ENCODE data around the gene CALN1.

CALN1 gene

DNA sequence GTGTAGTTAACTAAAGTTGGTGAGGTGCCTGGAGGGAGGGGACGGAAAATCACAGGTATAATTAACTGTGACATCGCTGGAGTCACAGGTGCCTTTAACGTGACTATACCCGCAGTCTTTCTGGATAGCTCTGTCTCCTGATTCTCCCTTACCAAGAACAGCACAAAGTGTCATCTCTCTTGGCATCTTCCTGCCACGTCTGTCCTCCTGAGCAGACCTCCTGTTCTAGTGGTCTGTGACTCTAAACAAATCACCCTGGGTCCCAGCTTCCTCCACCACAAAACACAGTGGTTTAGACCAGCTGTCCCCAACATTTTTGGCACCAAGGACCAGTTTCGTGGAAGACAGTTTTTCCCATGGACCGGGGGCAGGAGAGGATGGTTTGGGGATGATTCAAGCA, 90.5 kb downstream of the CALN1 start:
- no peak for DNase-seq

DNA sequence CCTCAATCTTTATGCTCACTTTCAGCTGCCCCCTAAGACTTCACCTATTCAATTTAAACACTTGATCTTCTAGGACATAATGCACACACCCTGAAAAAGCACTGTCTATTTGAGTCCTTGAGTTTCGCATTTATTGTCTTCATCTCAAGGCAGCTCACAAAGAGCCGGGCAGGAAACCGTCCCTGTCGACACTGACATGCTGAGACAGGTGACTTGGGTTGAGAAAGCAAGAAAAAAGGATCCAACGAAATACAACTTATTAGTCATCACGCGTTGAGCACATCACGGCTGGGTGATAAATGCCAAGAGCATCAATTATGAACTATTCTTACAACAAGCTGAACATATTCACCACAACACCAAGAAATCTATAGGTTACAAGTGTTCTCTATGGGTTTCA, 91.1 kb downstream of the CALN1 start:
- no peak for DNase-seq

DNA sequence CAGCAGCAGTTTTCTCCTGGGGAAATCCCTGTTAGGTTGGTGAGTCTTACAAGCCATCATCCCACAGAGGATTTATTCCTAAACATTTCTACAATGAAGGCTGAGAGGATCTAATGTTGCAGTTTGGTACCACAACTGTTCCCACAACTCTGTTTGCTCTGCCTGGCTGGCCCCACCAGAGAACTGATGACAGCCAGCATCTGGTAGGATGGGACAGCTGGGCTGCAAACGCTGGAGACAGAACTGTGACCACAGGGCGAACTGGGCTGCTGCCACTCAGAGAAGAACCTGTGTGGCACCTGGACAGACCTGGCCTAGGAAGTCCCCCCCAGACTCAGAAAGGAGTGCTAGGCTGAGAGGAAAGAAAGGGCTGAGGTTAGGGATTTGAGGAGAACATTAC, 94.8 kb downstream of the CALN1 start:
- DNase-seq = no peak

DNA sequence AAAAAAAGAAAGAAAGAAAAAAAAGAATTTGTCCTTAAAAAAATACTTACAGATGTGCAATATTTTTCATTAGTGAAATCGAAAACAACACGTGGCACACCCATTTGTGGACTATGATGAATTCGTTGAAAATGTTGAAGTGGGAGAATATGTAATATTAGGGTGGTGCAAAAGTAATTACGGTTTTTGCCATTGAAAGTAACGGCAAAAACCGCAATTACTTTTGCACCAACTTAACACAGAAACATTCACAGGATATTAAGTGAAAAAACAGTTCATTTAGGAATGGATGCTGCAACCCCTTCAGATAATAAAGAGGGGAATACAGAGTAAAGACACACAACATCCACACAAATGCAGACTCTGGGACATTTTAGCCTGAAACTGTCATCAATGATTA, 96.0 kb downstream of the CALN1 start:
- DNase-seq = no peak

DNA sequence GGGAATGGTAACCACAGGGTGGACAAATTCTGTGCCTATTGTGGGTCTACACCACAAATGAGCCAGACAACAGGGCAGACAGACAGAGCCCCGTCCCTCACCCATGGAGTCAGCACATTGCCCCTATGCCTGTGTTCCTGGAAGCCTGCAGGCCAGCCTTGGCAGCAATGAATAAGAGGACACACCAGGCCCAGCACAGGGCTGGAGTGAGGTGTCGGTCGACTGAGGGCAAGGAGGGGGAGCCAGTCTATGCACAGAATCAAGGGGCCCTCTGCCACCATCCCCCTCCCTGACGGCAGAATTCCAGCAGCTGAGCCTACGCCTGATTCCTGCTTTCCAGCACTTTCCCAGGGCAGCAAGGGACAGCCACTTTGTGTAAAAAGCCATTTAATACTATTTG, 98.2 kb downstream of the CALN1 start:
- DNase-seq = no peak

- no peak for DNase-seq
Observed at GRCh38 chr7:72310301-72310700, 101.8 kb downstream of the CALN1 start.

DNA sequence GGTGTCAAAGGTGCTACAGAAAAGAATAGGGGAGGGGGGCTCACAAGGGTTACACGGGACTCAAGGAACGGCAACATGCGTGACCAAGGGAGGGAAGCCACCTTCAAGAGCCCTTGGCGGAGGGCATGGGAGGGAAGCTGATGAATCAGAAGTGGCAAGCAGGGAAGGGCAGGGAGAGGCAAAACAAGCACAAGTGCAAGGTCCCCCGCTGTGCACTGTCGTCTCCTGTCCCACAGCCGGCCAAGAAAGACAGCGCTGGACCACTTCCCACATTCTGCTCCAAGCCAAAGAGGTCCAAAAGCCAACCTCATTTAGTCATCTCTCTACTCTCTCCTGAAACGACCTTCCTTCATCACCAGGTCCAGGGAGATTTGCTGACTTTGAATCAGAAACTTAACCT, 102.7 kb downstream of the CALN1 start:
- no peak for DNase-seq

DNA sequence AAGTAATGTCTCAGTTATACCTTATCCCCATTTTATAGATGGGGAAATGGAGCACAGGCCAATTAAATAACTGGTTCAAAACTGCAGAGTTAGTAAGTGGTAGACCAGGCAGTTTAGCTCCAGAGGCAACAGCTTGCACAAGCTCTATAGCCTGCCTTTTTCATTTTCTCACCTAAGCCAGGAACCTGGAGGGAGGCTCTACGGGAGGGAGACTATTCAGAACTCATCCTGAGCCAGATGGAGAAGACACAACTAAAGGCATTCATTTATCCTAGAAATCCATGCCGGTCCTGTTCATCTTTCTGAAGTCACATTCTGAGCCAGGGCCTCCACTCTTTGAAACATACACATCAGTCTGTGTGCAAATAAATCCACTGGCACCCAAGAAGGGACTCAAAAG, 103.2 kb downstream of the CALN1 start:
- no peak for DNase-seq

DNA sequence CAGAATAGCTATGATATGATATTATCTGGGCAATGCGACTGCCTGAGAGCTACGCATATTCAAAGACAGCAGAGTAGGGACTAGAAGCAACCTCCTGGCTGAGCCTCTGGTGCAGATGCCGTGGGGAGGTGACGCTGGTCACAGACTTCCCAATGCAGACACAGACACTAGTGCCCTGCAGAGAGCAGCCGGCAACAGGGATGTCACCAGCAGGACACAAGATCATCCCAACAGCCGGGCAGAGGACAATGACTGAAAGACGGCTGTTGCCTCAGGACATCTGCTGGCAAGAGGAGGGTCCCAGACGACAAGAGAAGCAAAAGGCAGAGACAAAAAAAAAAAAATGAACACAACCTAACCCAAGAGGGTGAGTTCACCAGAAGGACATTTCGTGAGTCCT, 104.6 kb downstream of the CALN1 start:
- no peak for DNase-seq

DNA sequence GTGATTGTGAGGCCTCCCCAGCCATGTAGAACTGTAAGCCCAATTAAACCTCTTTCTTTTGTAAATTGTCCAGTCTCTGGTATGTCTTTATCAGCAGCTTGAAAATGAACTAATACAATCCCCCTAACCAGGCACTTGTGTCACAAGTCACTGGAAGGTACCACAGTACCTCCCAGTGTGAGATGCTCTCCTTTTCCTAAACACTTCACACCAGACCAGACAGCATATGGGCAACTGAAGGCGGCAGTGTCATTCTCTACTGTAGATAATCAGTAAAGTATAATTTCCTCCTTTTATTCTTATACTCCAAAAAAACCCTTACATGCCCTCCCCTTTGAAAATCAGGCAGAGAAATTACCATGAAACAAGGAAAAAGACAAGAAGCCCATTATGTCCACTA, 113.2 kb downstream of the CALN1 start:
- DNase-seq = no peak

GRCh38 chr7:72298091-72298490, 114.0 kb downstream of the CALN1 start:
- DNase-seq = no peak

- no peak for DNase-seq
Observed at GRCh38 chr7:72297636-72298035, 114.5 kb downstream of the CALN1 start.

- no peak for DNase-seq
Observed at GRCh38 chr7:72292794-72293193, 119.3 kb downstream of the CALN1 start.

GRCh38 chr7:72292118-72292517, 120.0 kb downstream of the CALN1 start:
- DNase-seq = no peak

- no peak for DNase-seq
Observed at GRCh38 chr7:72286519-72286918, 125.6 kb downstream of the CALN1 start.

- DNase-seq = no peak
Observed at GRCh38 chr7:72283309-72283708, 128.8 kb downstream of the CALN1 start.

DNA sequence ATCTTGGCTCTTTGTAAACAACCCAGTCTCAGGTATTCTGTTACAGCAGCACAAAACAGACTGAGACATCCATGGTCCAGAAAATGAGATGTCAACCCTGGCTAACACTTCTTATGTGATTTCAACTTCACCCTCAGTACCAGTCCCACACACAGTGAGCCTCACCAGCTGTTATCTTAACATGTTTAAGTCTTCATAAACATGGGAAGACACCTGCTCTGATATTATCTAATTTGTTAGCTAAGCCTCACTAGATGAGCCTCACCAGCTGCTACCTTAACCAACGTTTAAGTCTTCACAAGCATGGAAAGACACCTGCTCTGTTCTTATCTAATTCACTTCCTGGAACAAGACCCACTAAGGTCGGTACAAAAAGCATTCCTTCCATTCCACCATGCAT, 130.8 kb downstream of the CALN1 start:
- DNase-seq = no peak

GRCh38 chr7:72279203-72279602, 132.9 kb downstream of the CALN1 start:
- no peak for DNase-seq

GRCh38 chr7:72278550-72278949, 133.6 kb downstream of the CALN1 start:
- no peak for DNase-seq

DNA sequence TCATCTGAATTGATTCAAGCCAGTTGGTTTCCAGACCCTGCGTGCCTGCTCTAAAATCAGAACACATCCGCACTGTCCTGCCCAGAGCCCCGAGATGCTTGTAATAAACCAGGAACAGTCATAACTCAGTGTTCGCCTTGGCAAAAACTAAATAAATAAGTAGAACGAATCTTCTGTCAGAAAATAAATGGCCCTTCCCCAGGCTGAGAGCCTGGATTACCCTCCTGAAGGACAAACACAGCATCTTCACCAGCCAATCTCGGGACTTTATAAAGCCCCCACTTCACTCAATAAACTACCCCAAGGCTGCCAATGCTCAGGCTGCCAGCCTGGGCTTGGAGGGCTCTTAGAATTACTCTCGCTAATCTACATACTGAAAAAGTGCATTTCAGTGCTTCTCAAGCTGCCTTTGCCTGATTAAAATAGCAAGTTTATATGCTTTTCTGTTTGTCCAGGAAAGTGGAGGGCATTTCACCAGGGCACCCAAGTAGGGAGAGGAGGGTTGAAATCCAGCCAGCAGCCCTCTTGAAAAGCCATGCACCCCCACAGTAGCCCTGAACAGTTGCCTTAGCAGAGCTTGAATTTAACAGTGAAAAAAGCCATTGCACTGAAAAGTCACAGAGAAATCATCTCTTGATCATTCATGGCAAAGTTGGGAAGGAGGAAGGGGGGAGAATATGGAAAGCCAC, 136.6 kb downstream of the CALN1 start:
- no peak for DNase-seq

DNA sequence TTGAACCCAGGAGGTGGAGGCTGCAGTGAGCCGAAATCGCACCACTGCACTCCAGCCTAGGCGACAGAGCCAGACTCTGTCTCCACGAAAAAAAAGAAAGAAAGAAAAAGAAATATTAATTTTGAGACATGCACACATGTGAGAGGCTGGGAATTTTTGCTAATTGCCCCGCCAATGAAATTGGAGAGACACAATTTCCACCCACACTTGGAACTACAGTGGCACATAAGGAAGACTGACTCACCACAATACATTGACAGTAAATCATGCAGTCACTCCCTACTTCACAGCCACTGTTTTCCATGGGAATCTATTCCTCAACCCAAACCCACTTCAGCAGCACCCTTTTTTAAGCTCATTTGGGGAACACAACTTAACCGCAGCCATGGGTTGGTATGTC, 139.7 kb downstream of the CALN1 start:
- DNase-seq = no peak

GRCh38 chr7:72268796-72269195, 143.3 kb downstream of the CALN1 start:
- no peak for DNase-seq

DNA sequence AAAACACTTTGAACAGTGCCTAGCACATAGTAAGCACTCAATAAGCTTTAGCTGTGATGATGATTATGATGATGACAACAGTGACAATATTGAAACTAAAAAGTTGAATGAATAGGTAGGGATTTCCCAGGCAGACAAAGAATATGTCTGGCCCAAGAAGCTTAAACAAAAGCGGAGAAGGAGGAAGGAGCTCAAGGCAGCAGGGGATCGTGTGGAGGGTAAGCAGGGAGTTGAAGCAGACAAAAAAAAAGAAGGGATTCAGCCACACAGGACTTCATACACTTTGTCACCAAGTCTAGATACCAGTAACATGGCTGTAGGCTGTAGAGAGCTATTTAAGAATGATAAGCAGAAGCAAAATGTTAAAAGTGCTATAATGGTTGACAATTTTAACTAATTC, 144.0 kb downstream of the CALN1 start:
- no peak for DNase-seq

- no peak for DNase-seq
Observed at GRCh38 chr7:72267291-72267800, 144.8 kb downstream of the CALN1 start.

- DNase-seq = no peak
Observed at GRCh38 chr7:72266771-72267170, 145.4 kb downstream of the CALN1 start.

Data from activated CD4-positive, alpha-beta T cell treated with anti-CD3 and anti-CD28 coated beads, Interleukin-2, amount 50 U/mL, for 4 hours (primary cell).